NCI-H524 (cell line): ENCODE data around the gene FAM13B.
"Not testable (repeated sequence)": the region's sequence is repeated elsewhere in the genome, so short reads cannot be mapped to it uniquely, and the experiment has no call there.

Source experiments
- DNase-seq, 2 experiments: peaks; one replicate each; lab custom pipeline; 2025; lab: John Stamatoyannopoulos, UW

The FAM13B gene

DNA sequence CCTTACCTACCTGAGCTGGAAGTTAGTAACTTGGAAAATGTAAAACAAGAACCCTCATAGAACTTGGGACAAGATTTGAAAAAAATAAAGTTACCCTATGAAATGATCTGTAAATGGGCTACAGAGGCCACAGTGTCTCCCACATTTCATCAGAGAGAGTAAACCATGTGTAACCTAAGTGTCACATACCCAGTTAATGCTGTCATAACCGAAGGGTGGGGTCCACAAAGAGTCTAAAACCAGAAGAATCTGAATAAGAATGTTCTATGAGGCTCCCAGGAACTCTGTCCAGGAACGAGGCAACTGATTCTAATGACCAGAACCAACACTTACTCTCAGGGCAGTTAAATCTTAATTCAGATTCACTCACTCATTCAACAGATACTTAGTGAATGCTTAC is 1.0 kb upstream of the FAM13B start:
- DNase-seq = no peak

DNA sequence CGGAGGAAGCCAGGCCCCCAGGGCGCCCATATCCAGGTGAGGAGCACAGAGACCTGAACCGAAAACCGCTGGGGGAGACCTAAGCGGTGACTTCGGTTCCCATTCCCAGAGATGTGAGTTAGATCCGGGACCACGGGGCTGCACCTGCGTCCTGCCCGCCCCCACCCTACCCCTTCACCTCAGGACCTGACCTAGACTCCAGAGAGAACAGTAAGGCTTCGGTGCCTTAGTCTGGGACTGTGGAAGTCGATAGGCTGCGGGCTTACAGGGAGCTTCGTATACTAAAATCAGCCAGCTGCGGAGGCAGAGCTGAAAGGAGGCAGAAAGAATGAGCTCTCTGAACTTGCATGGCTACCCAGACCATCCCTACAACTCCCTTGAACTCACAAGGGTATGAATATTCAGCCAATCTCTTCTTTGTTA is 518 bp upstream of the FAM13B start:
- no peak for DNase-seq

DNA sequence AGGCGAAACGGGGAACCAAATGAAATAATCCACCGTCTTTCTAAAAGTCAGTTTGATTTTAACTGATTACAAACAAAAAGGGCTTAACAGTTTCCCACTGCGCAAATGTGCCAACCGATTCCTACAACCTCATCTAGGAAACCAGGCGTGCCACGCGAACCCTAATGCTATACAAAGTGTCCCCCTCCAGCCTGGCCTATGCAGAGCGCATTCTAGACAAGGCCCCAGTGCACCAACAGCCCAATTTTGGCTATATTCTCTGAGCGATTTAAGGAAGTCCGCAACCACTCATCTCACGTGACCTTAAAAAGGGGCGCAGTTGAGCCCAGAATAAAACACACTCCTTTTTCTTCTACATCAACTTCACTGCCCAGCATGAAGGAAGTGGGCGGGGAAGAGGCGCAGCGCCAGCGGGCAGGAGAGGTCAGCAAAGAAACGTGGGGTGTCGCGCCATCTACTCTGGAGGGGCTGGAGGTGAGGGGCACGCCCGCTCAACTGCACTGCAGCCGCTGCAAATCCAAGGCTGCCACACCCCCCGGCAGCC is 779 bp downstream of the FAM13B start:
- no peak for DNase-seq

DNA sequence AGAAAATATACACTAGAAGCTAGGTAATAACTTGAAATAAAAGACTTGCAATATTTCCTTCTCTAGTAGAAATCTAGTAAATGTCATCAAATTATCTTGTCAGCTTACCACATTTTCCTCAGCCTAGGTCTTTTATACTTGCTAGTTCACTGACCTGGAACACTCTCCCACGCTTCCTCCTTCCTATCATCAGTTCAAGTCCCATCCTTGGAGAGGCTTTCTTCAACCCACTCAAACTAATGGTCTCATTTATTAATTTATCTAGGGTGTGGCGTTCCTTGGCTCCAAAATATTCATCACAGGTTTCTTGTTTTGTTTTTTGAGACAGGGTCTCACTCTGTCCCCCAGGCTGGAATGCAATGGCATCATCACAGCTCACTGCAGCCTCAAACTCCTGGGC is 2.9 kb downstream of the FAM13B start:
- DNase-seq = no peak

DNA sequence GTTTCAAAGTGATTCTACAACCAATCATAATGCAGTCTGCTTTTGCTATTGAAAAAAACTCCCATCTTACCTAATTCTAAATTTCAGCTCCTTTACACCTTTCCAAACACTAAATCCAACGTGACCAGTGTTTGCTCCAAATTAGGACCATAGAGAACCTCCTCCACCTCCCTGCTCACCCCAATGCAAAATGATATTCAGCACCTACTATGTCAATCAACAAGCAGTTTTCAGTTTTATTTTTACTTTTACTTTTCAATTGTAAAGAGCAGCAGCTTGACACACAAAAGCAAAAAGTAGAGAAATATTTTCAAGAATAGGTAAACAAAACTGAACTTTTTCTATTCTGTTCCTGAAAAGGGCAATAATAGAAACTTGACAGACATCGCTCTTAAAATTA is 3.4 kb downstream of the FAM13B start:
- DNase-seq = no peak

DNA sequence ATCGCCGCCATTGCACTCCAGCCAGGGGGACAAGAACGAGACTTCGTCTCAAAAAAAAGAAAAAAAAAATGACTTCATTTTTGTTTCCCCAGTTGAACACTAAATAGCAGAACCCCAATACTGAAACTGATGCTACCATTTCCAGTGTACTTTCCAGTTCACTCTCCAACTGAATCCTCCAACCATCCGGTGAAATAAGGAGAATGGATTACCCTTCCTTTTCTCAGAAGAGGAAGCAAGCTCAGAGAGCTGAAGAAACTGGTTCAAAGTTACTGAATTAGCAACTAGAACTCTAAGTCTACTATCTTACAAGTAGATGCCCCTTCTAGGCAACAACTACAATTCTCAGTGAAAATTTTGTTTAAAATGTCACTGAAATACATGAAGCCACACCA is 3.9 kb downstream of the FAM13B start:
- no peak for DNase-seq

DNA sequence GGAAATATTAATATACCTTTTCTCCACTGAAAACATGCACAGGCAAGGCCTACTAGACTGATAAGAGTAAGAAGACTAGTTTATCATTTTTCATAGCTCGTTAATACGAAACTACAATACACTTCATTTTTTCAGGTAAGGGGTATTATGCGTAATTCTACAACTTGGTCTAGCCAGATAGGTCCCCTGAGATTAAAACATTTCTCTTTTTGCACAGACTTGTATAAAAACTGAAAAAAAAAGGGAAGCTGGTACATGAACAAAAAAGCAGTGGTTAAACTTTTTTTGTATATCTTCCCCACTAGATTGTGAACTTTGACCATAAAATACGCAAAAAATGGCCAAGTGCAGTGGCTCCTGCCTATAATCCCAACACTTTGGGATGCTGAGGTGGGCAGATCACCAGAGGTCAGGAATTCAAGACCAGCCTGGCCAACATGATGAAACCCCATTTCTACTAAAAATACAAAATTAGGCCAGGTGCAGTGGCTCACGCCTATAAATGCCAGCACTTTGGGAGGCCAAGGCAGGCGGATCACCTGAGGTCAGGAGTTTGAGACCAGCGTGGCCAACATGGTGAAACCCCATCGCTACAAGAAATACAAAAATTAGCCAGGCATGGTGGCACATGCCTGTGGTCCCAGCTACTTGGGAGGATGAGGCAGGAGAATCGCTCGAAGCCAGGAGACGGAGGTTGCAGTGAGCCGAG is 4.5 kb downstream of the FAM13B start:
- DNase-seq = not testable (repeated sequence)

DNA sequence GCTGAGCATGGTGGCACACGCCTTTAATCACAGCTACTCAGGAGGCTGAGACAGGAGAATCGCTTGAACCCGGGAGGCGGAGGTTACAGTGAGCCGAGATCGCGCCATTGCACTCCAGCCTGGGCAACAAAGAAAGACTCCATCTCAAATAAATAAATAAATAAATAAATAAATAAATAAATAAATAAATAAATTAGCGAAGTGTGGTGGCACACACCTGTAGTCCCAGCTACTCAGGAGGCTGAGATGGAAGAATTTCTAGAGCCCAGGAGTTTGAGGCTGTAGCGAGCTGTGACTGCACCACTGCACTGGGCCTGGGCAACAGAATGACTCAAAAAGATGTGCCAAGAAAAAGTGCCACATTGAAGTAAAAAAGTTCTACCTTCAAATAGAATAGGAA is 6.1 kb downstream of the FAM13B start:
- DNase-seq = not testable (repeated sequence)

DNA sequence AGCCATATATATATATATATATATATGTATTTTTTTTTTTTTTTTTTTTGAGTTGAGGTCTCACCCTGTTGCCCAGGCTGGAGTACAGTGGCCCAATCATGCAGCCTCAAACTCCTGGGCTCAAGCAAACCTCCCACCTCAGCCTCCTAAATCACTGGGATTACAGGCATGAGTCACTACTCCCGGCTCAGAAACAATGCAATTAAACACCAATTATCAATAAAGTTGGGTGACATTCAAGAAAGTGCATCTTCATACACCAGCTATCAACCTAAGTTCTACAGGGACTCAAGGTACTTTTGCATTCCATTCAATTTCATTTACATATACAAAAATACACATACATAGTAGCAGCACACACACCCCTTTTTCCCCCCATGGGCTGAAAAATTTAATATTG is 7.6 kb downstream of the FAM13B start:
- DNase-seq = no peak

DNA sequence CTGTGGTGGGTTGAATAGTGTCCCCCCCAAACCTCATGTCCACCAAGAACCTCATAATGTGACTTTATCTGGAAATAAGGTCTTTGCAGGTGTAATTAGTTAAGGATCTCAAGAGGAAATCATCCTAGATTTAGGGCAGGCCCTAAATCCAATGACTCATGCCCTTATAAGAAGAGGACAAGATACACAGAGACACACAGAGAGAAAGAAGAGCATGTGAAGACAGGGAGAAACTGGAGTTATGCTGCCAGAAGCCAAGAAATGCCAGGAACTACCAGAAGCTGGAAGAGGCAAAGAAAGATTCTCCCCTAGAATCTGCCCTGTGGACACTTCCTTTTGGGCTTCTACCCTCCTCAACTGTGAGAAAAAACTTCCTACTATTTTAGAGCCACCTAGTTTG is 8.8 kb downstream of the FAM13B start:
- DNase-seq = no peak

DNA sequence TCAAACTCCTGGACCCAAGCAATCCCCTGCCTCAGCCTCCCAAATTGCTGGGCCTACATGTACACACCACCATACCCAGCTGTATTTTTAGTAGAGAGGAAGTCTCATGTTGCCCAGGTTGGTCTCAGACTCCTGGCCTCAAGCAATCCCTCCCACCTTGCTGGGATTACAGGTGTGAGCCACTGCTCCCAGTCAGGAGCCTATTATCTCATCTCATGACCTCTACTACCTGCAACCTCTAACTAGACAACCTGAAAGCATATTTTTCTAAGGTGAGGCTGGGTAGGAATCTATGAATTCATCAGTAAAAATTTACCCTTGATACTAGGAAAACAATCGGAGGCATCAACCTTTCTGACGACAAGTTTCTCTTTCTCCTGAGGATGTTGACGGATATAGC is 10.0 kb downstream of the FAM13B start:
- no peak for DNase-seq

DNA sequence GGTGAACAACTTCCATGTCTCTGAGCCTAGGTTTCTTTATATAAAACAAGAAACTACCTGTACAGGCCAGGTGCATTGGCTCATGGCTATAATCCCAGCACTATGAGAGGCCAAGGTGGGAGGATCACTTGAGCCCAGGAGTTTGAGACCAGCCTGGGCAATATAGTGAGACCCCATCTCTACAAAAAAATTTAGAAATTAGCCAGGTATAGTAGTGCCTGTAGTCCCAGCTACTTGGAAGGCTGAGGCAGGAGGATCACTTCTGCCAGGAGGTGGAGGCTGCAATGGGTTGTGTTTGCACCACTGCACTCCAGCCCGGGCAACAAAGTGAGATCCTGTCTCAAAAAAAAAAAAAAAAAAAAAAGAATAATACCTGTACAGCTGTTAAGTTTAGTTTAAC is 11.1 kb downstream of the FAM13B start:
- DNase-seq = no peak

DNA sequence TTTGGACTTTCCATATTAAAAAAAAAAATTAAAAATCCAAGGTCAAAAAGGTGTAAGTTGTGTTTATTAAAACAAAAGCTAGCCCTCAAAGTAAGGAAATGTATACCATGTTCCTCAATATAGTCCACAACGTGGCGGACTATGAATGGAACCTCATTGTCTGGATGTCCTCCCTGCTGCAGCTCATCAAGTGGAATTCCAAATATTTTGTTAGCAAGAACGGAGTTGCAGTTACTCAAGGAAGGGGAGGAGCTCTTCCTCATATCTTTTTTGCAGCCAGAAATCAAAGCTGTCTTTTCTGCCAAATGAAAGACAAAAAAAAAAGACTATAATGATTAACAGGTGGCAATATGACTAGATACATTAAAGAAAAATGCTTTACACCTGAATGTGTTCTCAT is 14.0 kb downstream of the FAM13B start:
- no peak for DNase-seq

DNA sequence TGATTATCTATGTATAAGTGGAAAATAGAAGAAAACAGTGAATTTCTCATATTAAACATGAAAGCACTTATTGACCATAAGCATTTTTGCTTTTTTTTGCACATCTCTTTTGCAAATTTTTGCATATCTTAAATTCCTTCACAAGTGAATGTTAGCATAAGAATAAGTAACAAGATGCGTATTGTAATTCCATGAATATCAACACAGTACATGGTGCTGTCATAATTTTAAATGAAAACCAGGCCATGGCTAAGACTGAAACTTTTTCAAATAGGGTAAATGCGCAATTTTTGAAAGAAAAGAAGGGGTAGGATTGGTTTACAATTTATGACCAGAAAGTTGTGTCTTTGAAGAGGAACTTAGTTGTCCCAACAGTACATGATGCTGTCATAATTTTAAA is 17.0 kb downstream of the FAM13B start:
- DNase-seq = no peak

DNA sequence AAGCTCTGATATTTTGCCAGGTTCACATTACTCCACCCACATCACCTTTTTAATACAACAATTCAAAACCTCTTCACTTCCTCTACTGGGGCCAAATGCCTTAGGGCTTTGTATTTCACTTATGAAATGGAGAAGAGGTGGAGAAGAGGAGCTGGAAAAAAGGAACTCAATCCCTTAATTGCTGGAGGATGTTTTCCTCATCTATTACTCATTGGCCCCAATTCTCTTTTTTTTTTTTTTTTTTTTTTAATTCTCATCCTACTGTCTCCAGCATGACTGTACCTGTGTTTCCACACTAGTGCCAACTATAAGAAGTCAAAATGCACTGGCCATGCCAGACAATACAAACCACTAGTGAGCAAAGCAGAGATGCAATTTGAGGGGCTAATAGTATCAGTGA is 20.9 kb downstream of the FAM13B start:
- no peak for DNase-seq

DNA sequence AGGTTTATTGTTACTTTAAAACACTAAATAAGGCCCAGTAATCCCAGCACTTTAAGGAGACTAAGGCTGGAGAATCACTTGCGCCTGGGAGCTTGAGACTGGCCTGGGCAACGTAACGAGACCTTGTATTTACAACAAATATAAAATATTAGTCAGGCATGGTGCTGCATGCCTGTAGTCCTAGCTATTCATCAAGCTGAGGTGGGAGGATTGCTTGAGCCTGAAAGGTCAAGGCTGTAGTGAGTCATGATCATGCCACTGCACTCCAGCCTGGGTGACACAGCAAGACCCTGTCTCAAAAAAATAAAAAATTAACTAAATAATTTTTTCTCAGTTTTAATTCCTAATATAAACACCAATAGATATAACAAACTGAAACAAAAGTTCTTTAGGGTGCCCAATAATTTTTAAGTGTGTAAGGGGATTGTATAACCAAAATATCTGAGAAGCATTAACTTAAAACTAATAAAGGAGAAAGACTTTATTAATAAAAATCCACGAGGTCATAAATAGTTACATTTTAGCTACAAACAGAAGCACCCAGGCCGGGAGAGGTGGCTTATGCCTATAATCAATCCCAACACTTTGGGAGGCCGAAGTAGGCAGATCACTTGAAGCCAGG is 32.7 kb downstream of the FAM13B start:
- DNase-seq = no peak

DNA sequence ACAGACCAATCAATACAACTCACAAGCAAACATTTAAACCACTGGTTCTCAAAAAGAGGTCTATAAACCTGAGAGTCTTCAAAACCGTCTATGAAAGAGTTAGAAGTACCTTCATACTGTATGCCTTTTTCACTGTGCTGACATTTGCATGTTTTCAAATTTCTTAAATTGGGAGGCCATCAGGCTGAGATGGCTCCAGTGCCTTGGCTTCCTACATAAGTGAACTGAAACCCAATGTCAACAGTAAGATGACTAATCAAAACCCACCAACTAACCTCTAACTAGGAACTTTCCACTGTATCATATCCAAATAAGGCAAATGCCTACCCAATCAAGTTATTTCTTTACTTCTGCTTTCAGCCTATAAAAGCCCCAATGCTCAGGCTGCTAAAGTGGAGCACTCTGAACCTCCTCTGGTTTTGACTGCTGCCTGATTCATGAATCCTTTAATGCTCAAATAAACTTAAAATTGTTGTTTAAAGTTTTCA is 35.1 kb downstream of the FAM13B start:
- DNase-seq = no peak

DNA sequence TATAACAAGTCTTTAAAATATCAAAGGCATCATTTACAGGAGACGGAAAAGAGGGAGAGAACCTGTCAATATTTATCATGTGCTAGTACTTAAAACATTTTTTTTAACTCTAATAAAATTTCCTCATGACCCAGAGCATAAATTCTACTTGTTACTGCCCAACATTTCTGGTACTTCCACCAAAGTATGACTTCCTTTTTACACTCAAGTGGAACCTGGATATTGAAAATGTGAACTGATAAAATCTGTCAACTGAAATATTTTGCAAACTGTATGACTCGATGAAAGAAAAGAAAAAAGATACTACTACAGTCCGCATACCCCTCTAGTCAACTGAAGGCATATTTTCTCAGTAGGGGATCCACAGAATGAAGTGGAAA is 37.1 kb downstream of the FAM13B start:
- DNase-seq = no peak

DNA sequence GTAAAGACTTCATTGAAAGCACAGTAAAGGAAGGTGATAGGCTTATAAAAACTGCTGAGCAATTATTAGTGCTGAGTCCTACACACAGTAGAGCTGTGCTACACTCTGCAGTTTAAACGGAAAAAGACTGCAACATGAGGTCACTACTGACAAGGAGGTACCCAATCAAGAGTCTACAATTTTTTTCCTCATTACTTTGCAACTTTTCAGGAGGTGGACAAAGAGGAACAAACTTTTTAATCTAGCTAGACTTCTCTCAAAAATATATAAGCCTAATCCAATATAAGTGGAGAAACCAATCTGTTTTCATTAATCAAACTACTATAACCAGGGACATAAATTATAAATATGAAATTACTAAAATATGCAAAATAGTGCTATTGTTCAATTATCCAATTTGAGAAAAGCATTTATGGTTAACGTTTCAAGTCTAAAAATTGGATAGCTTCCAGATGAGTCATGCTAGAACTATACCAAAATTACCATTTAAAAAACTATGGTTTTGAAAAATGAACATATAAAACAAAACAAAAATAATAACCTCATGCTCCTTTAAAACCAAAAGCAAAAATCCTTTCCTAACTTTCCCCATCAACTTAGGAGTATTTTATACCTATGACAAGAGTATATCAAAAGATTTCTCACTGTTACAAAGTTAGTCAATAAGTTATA is 37.7 kb downstream of the FAM13B start:
- no peak for DNase-seq

DNA sequence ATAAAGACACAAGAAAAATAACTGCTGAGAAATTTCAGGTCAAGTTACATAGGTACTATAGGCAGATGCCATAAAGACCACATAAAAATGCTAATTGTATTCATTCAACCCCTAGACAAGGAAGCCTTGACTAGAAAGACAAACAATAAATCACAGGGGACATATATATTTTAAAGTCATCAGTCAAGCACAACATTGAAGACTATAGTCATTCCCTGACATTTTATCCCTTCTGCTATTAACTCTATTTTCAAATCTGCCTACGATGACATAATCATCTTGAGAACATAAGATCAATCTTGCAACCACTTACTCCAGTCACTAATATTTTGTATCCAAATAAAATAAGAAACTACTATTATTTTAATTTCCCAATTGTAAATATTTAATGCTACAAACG is 38.3 kb downstream of the FAM13B start:
- DNase-seq = no peak

DNA sequence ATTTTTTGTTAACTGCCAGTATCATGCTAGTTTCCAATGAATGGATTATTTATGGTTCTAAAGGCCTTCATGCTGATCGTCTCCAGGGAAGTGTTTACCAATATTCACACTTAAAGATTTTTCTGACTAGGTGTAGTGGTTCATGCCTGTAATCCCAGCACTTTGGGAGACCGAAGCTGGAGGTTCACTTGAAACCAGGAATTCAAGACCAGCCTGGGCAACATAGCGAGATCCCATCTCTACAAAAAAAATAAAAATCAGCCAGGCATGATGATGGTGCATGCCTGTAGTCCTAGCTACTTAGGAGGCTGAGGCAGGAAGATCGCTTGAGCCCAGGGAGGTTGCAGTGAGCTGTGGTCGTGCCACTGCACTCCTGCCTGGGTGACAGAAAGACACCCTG is 43.5 kb downstream of the FAM13B start:
- no peak for DNase-seq

DNA sequence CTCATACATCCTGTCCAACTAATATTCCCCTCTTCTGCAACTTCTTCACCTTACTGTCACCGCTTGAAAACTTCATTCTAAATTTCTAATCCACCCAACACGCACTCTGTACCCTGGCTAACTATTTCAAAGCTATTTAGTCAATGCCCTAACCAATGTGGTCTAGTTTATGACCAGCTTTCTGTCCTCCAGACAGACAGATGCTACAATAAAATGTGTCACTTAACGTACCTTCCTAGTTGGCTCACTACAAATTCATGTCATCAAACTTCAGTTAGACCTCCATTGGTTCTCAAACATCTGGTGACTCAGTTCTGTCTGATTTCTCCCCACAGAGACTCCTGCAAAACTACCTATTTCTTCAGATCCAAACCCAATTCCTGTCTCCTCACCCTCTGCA is 57.7 kb downstream of the FAM13B start:
- DNase-seq = no peak

DNA sequence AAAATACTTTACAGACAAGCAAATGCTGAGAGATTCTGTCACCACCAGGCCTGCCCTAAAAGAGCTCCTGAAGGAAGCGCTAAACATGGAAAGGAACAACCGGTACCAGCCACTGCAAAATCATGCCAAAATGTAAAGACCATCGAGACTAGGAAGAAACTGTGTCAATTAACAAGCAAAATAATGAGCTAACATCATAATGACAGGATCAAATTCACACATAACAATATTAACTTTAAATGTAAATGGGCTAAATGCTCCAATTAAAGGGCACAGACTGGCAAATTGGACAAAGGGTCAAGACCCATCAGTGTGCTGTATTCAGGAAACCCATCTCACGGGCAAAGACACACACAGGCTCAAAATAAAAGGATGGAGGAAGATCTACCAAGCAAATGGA is 62.5 kb downstream of the FAM13B start:
- DNase-seq = not testable (repeated sequence)
